ENCODE measurements around the gene NOS3. TPM values are rescaled to one million over a fixed set of nuclear protein-coding genes. Genes with fewer than 3 reads are reported as not detected.

The NOS3 gene
- total RNA-seq, 5 donors from 2014 or later (not counting 1 experiment from before 2014, with no cell fraction given), result 4.8 to 10.1 (median 5.0) TPM

- ATAC-seq (replicated peaks in 1 of 4), result peak in 1 of 4 experiments; percentile 33
- H3K36me3 ChIP-seq (ENCODE audit: control insufficient read depth in 2 of 2, extremely low read depth in 1 of 2, insufficient read depth in 1 of 2, low read length in 1 of 2), result peaks cover 0 to 4% of the 10 kb centered on the region in 2 donors
- H3K4me3 Mint-ChIP-seq, result peak overlapping the region in 1 of 3 donors; percentile 52
- H3K9me3 ChIP-seq, result no peaks in the 10 kb centered on the region
- no peaks in the 10 kb centered on the region for H3K9me3 Mint-ChIP-seq
- peaks cover 0 to 4% of the 10 kb centered on the region in 2 donors for H3K27me3 Mint-ChIP-seq
- peaks cover 29 to 42% (median 34%) of the 10 kb centered on the region in 3 donors for H3K4me1 Mint-ChIP-seq
- H3K4me1 ChIP-seq (ENCODE audit: control insufficient read depth in 1 of 2, extremely low read depth in 1 of 2, insufficient read depth in 2 of 2, low read length in 2 of 2), result peaks cover 21 to 57% of the 10 kb centered on the region in 2 experiments
- WGBS (ENCODE audit: insufficient coverage), result 25% methylated on average over 3 of the region's 5 CpGs
- H3K27ac ChIP-seq (ENCODE audit: low read length), result peak overlapping the region; percentile 29
- POLR2A ChIA-PET, result interaction anchor here in 1 of 2 donors (0.6 kb wide), 1 partner anchor 54 kb away, joined by 4 read pairs; no protein-coding TSS in a partner anchor
- no peaks in the 10 kb centered on the region for H3K36me3 Mint-ChIP-seq
- CTCF ChIA-PET, result interaction anchor here (0.6 to 0.9 kb wide), 3 partner anchors 19 to 20 kb away, joined by 3 to 5 read pairs (median 3); no protein-coding TSS in a partner anchor
- no peak for DNase-seq
- H3K27ac Mint-ChIP-seq, result no peak overlapping the region
- H3K27me3 ChIP-seq (replicated peaks in 1 of 2; ENCODE audit: control insufficient read depth in 2 of 2, extremely low read depth in 1 of 2, insufficient read depth in 2 of 2, low read length in 1 of 2), result peaks cover 0 to 29% of the 10 kb centered on the region in 2 experiments
- H3K4me3 ChIP-seq (ENCODE audit: control insufficient read depth in 1 of 2, extremely low read depth in 1 of 2, low read length in 1 of 2), result no peak overlapping the region
These were observed 8.8 kb downstream of the NOS3 start for GRCh38 chr7:150999497-151000230.

- no peaks in the 10 kb centered on the region for H3K9me3 Mint-ChIP-seq
- Histone ChIP-seq H3K9me3 (no peaks in the 10 kb centered on the region), H3K27ac (ENCODE audit: low read length) (no peak overlapping the region), H3K4me1 (ENCODE audit: control insufficient read depth in 1 of 2, extremely low read depth in 1 of 2, insufficient read depth in 2 of 2, low read length in 2 of 2) (peaks cover 17 to 50% of the 10 kb centered on the region in 2 experiments), H3K4me3 (ENCODE audit: control insufficient read depth in 1 of 2, extremely low read depth in 1 of 2, low read length in 1 of 2) (no peak overlapping the region), H3K27me3 (replicated peaks in 1 of 2; ENCODE audit: control insufficient read depth in 2 of 2, extremely low read depth in 1 of 2, insufficient read depth in 2 of 2, low read length in 1 of 2) (peaks cover 0 to 27% of the 10 kb centered on the region in 2 experiments), H3K36me3 (ENCODE audit: control insufficient read depth in 2 of 2, extremely low read depth in 1 of 2, insufficient read depth in 1 of 2, low read length in 1 of 2) (peaks cover 0 to 4% of the 10 kb centered on the region in 2 donors)
- peaks cover 23 to 45% (median 28%) of the 10 kb centered on the region in 3 donors for H3K4me1 Mint-ChIP-seq
- no peak for ATAC-seq (replicated peaks in 1 of 4)
- WGBS (ENCODE audit: insufficient coverage), result 90% methylated on average over 10 of the region's 13 CpGs
- no peak overlapping the region for H3K4me3 Mint-ChIP-seq
- H3K27me3 Mint-ChIP-seq, result peaks cover 0 to 4% of the 10 kb centered on the region in 2 donors
- DNase-seq, result no peak
- ChIA-PET CTCF (no interaction called here), POLR2A (no interaction called here)
- H3K36me3 Mint-ChIP-seq, result no peaks in the 10 kb centered on the region
- no peak overlapping the region for H3K27ac Mint-ChIP-seq
These were observed 10.2 kb downstream of the NOS3 start for GRCh38 chr7:151000897-151001495.

GRCh38 chr7:151001546-151001945, 10.7 kb downstream of the NOS3 start:
- no peaks in the 10 kb centered on the region for H3K36me3 Mint-ChIP-seq
- no peak for DNase-seq
- H3K9me3 ChIP-seq, result no peaks in the 10 kb centered on the region
- WGBS (ENCODE audit: insufficient coverage), result over 99% methylated on average over 11 of the region's 16 CpGs
- no peak overlapping the region for H3K27ac Mint-ChIP-seq
- peaks cover 0 to 4% of the 10 kb centered on the region in 2 donors for H3K27me3 Mint-ChIP-seq
- ChIA-PET POLR2A (no interaction called here), CTCF (no interaction called here)
- H3K27me3 ChIP-seq (replicated peaks in 1 of 2; ENCODE audit: control insufficient read depth in 2 of 2, extremely low read depth in 1 of 2, insufficient read depth in 2 of 2, low read length in 1 of 2), result peaks cover 0 to 23% of the 10 kb centered on the region in 2 experiments
- no peaks in the 10 kb centered on the region for H3K9me3 Mint-ChIP-seq
- no peak for ATAC-seq (replicated peaks in 1 of 4)
- H3K4me3 Mint-ChIP-seq, result no peak overlapping the region
- H3K36me3 ChIP-seq (ENCODE audit: control insufficient read depth in 2 of 2, extremely low read depth in 1 of 2, insufficient read depth in 1 of 2, low read length in 1 of 2), result peaks cover 0 to 4% of the 10 kb centered on the region in 2 donors
- no peak overlapping the region for H3K4me3 ChIP-seq (ENCODE audit: control insufficient read depth in 1 of 2, extremely low read depth in 1 of 2, low read length in 1 of 2)
- peaks cover 17 to 48% of the 10 kb centered on the region in 2 experiments for H3K4me1 ChIP-seq (ENCODE audit: control insufficient read depth in 1 of 2, extremely low read depth in 1 of 2, insufficient read depth in 2 of 2, low read length in 2 of 2)
- H3K27ac ChIP-seq (ENCODE audit: low read length), result no peak overlapping the region
- peaks cover 24 to 48% (median 34%) of the 10 kb centered on the region in 3 donors for H3K4me1 Mint-ChIP-seq

GRCh38 chr7:151003572-151003971, 12.8 kb downstream of the NOS3 start:
- H3K36me3 Mint-ChIP-seq, result no peaks in the 10 kb centered on the region
- Histone ChIP-seq H3K27me3 (replicated peaks in 1 of 2; ENCODE audit: control insufficient read depth in 2 of 2, extremely low read depth in 1 of 2, insufficient read depth in 2 of 2, low read length in 1 of 2) (peaks cover 0 to 5% of the 10 kb centered on the region in 2 experiments), H3K4me3 (ENCODE audit: control insufficient read depth in 1 of 2, extremely low read depth in 1 of 2, low read length in 1 of 2) (no peak overlapping the region), H3K9me3 (no peaks in the 10 kb centered on the region), H3K27ac (ENCODE audit: low read length) (no peak overlapping the region), H3K4me1 (ENCODE audit: control insufficient read depth in 1 of 2, extremely low read depth in 1 of 2, insufficient read depth in 2 of 2, low read length in 2 of 2) (peaks cover 21 to 48% of the 10 kb centered on the region in 2 experiments), H3K36me3 (ENCODE audit: control insufficient read depth in 2 of 2, extremely low read depth in 1 of 2, insufficient read depth in 1 of 2, low read length in 1 of 2) (peaks cover 0 to 4% of the 10 kb centered on the region in 2 donors)
- no peak overlapping the region for H3K4me3 Mint-ChIP-seq
- WGBS (ENCODE audit: insufficient coverage), result 93% methylated on average over 9 of the region's 12 CpGs
- H3K4me1 Mint-ChIP-seq, result peaks cover 24 to 46% (median 33%) of the 10 kb centered on the region in 3 donors
- ChIA-PET CTCF (no interaction called here), POLR2A (interaction anchor here in 1 of 2 donors (0.6 kb wide), 1 partner anchor 637 kb away, joined by 3 read pairs; no protein-coding TSS in a partner anchor)
- no peak for DNase-seq
- no peaks in the 10 kb centered on the region for H3K9me3 Mint-ChIP-seq
- no peaks in the 10 kb centered on the region for H3K27me3 Mint-ChIP-seq
- H3K27ac Mint-ChIP-seq, result no peak overlapping the region
- no peak for ATAC-seq (replicated peaks in 1 of 4)

- Mint-ChIP-seq H3K4me1 (peaks cover 28 to 49% (median 34%) of the 10 kb centered on the region in 3 donors), H3K9me3 (no peaks in the 10 kb centered on the region), H3K27ac (peak overlapping the region; percentile 46 to 59), H3K36me3 (no peaks in the 10 kb centered on the region), H3K27me3 (no peaks in the 10 kb centered on the region), H3K4me3 (peak overlapping the region in 1 of 3 donors; percentile 41)
- no peaks in the 10 kb centered on the region for H3K27me3 ChIP-seq (replicated peaks in 1 of 2; ENCODE audit: control insufficient read depth in 2 of 2, extremely low read depth in 1 of 2, insufficient read depth in 2 of 2, low read length in 1 of 2)
- ATAC-seq (replicated peaks in 1 of 4), result no peak
- peaks cover 23 to 48% of the 10 kb centered on the region in 2 experiments for H3K4me1 ChIP-seq (ENCODE audit: control insufficient read depth in 1 of 2, extremely low read depth in 1 of 2, insufficient read depth in 2 of 2, low read length in 2 of 2)
- H3K36me3 ChIP-seq (ENCODE audit: control insufficient read depth in 2 of 2, extremely low read depth in 1 of 2, insufficient read depth in 1 of 2, low read length in 1 of 2), result peaks cover 0 to 4% of the 10 kb centered on the region in 2 donors
- ChIA-PET CTCF (interaction anchor here in 1 of 2 donors (0.5 to 1.1 kb wide), 2 partner anchors 19 to 42 kb away, joined by 3 to 5 read pairs; no protein-coding TSS in a partner anchor), POLR2A (no interaction called here)
- H3K4me3 ChIP-seq (ENCODE audit: control insufficient read depth in 1 of 2, extremely low read depth in 1 of 2, low read length in 1 of 2), result no peak overlapping the region
- 79% methylated on average over 5 of the region's 9 CpGs for WGBS (ENCODE audit: insufficient coverage)
- H3K9me3 ChIP-seq, result no peaks in the 10 kb centered on the region
- DNase-seq, result no peak
- no peak overlapping the region for H3K27ac ChIP-seq (ENCODE audit: low read length)
These were observed 14.7 kb downstream of the NOS3 start for GRCh38 chr7:151005566-151005965.

GRCh38 chr7:151006590-151007300, 15.9 kb downstream of the NOS3 start:
- DNase-seq (no peak), ATAC-seq (replicated peaks in 1 of 4) (no peak)
- Mint-ChIP-seq H3K4me3 (peak overlapping the region in 1 of 3 donors; percentile 76), H3K4me1 (peaks cover 36 to 56% (median 41%) of the 10 kb centered on the region in 3 donors), H3K27me3 (no peaks in the 10 kb centered on the region), H3K36me3 (no peaks in the 10 kb centered on the region), H3K9me3 (no peaks in the 10 kb centered on the region), H3K27ac (peak overlapping the region in 1 of 2 donors; percentile 16)
- Histone ChIP-seq H3K4me3 (ENCODE audit: control insufficient read depth in 1 of 2, extremely low read depth in 1 of 2, low read length in 1 of 2) (no peak overlapping the region), H3K27me3 (replicated peaks in 1 of 2; ENCODE audit: control insufficient read depth in 2 of 2, extremely low read depth in 1 of 2, insufficient read depth in 2 of 2, low read length in 1 of 2) (no peaks in the 10 kb centered on the region), H3K4me1 (ENCODE audit: control insufficient read depth in 1 of 2, extremely low read depth in 1 of 2, insufficient read depth in 2 of 2, low read length in 2 of 2) (peaks cover 28 to 54% of the 10 kb centered on the region in 2 experiments), H3K9me3 (no peaks in the 10 kb centered on the region), H3K36me3 (ENCODE audit: control insufficient read depth in 2 of 2, extremely low read depth in 1 of 2, insufficient read depth in 1 of 2, low read length in 1 of 2) (no peaks in the 10 kb centered on the region), H3K27ac (ENCODE audit: low read length) (peak overlapping the region; percentile 78)
- ChIA-PET CTCF (interaction anchor here in 1 of 2 donors (0.6 kb wide), 1 partner anchor 78 kb away, joined by 4 read pairs; no protein-coding TSS in a partner anchor), POLR2A (no interaction called here)
- 92% methylated on average over 20 of the region's 23 CpGs for WGBS (ENCODE audit: insufficient coverage)

Data from T-cell (primary cell).